ENCODE results near the gene CACTIN. TPM values are rescaled to one million over a fixed set of nuclear protein-coding genes. Genes with fewer than 3 reads are reported as not detected.

The CACTIN gene
- total and polyA plus RNA-seq, 2 experiments from 2014 or later = 6.9 to 29.1 TPM

GRCh38 chr19:3643674-3644313, 17.2 kb upstream of the CACTIN start:
- no peak for TF ChIP-seq EZH2 (IDR thresholded peaks at IDR 0.05; ENCODE audit: insufficient read depth, poor library complexity, severe bottlenecking)
- TF ChIP-seq EZH2phosphoT487 (IDR thresholded peaks at IDR 0.05; ENCODE audit: insufficient read depth, low read depth) = no peak
- 91 to 94% methylated on average over 26 of the region's 28 CpGs for WGBS, 2 experiments (ENCODE audit: low coverage in 1 of 2, low lambda C conversion rate in 2 of 2, missing lambda C conversion rate in 2 of 2)
- DNase-seq = no peak
- no peaks in the 10 kb centered on the region for H3F3A ChIP-seq (ENCODE audit: insufficient read depth)
- H2AFZ ChIP-seq = no peak overlapping the region
- H3K4me3 ChIP-seq = no peak overlapping the region
- no peaks in the 10 kb centered on the region for H3K4me1 ChIP-seq (ENCODE audit: insufficient read depth)
- H4K20me1 ChIP-seq (ENCODE audit: insufficient read depth) = no peaks in the 10 kb centered on the region
- no peak overlapping the region for H3K4me2 ChIP-seq (ENCODE audit: unreplicated experiment)
- in situ Hi-C loops (cut with MboI) = no loop called here
- no peaks in the 10 kb centered on the region for H3K27me3 ChIP-seq (replicated peaks; ENCODE audit: insufficient read depth)
- H3K9me3 ChIP-seq (ENCODE audit: low read depth) = no peaks in the 10 kb centered on the region
- H3K79me2 ChIP-seq (ENCODE audit: insufficient read depth) = no peaks in the 10 kb centered on the region
- H3K27ac ChIP-seq = no peak overlapping the region
- H3K36me3 ChIP-seq (ENCODE audit: low read depth) = no peaks in the 10 kb centered on the region
- H3K9ac ChIP-seq = no peak overlapping the region
- no peaks in the 10 kb centered on the region for H3K9me2 ChIP-seq (ENCODE audit: insufficient read depth)

DNA sequence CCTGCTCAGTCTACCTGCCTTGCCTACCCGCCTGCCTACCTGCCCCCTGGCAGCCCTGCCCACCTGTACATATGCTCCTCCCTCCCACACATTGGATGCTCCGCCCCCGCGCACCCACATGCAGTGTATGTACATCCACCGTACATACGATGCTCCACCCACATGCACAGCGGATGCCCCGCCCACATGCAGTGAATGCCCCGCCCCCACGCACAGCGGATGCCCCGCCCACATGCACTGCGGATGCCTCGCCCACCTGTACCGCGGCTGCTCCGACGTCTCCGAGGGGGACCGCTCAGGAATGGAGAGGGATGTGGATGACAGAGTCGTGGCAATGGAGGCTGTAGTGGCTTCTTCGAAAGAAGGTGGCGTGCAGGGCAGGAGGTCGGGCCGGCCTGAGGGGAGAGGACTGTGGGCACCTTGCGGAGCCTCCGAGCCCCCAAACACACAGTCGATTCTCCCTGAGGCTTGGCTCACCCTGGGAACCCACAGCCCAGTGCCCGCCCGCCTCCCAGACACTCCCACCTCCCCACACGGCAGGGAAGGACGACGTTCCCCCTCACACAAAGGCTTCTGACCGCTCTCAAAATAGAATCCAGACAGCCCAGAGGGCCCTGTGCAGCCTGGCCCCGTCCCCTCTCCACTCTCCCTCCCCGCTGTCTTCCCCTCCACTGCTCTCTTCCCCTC, 16.5 kb upstream of the CACTIN start:
- no peak for TF ChIP-seq EZH2phosphoT487 (IDR thresholded peaks at IDR 0.05; ENCODE audit: insufficient read depth, low read depth)
- no peak for TF ChIP-seq EZH2 (IDR thresholded peaks at IDR 0.05; ENCODE audit: insufficient read depth, poor library complexity, severe bottlenecking)
- Histone ChIP-seq H3F3A (ENCODE audit: insufficient read depth) (no peaks in the 10 kb centered on the region), H4K20me1 (ENCODE audit: insufficient read depth) (no peaks in the 10 kb centered on the region), H3K4me3 (no peak overlapping the region), H3K4me2 (ENCODE audit: unreplicated experiment) (no peak overlapping the region), H3K4me1 (ENCODE audit: insufficient read depth) (no peaks in the 10 kb centered on the region), H2AFZ (no peak overlapping the region), H3K9ac (no peak overlapping the region), H3K9me2 (ENCODE audit: insufficient read depth) (no peaks in the 10 kb centered on the region), H3K79me2 (ENCODE audit: insufficient read depth) (no peaks in the 10 kb centered on the region), H3K36me3 (ENCODE audit: low read depth) (no peaks in the 10 kb centered on the region), H3K9me3 (ENCODE audit: low read depth) (no peaks in the 10 kb centered on the region), H3K27ac (no peak overlapping the region), H3K27me3 (replicated peaks; ENCODE audit: insufficient read depth) (no peaks in the 10 kb centered on the region)
- in situ Hi-C loops (cut with MboI) = no loop called here
- 89 to 90% methylated on average over 18 to 36 of the region's 36 CpGs for WGBS, 2 experiments (ENCODE audit: low coverage in 1 of 2, low lambda C conversion rate in 2 of 2, missing lambda C conversion rate in 2 of 2)
- DNase-seq = peak; percentile 32

GRCh38 chr19:3642296-3642695, 15.7 kb upstream of the CACTIN start:
- Histone ChIP-seq H3K4me3 (no peak overlapping the region), H4K20me1 (ENCODE audit: insufficient read depth) (no peaks in the 10 kb centered on the region), H3K9me2 (ENCODE audit: insufficient read depth) (no peaks in the 10 kb centered on the region), H3K36me3 (ENCODE audit: low read depth) (no peaks in the 10 kb centered on the region), H3K9me3 (ENCODE audit: low read depth) (no peaks in the 10 kb centered on the region), H3K27me3 (replicated peaks; ENCODE audit: insufficient read depth) (no peaks in the 10 kb centered on the region), H3K9ac (no peak overlapping the region), H3K79me2 (ENCODE audit: insufficient read depth) (no peaks in the 10 kb centered on the region), H3K4me1 (ENCODE audit: insufficient read depth) (no peaks in the 10 kb centered on the region), H3K4me2 (ENCODE audit: unreplicated experiment) (no peak overlapping the region), H3K27ac (no peak overlapping the region), H3F3A (ENCODE audit: insufficient read depth) (no peaks in the 10 kb centered on the region), H2AFZ (no peak overlapping the region)
- no peak for DNase-seq
- WGBS, 2 experiments (ENCODE audit: low coverage in 1 of 2, low lambda C conversion rate in 2 of 2, missing lambda C conversion rate in 2 of 2) = 90 to 93% methylated on average over 17 of the region's 17 CpGs
- in situ Hi-C loops (cut with MboI) = no loop called here
- no peak for TF ChIP-seq EZH2 (IDR thresholded peaks at IDR 0.05; ENCODE audit: insufficient read depth, poor library complexity, severe bottlenecking)
- TF ChIP-seq EZH2phosphoT487 (IDR thresholded peaks at IDR 0.05; ENCODE audit: insufficient read depth, low read depth) = no peak

GRCh38 chr19:3641515-3642269, 15.1 kb upstream of the CACTIN start:
- Histone ChIP-seq H3K9me2 (ENCODE audit: insufficient read depth) (no peaks in the 10 kb centered on the region), H3K79me2 (ENCODE audit: insufficient read depth) (no peaks in the 10 kb centered on the region), H3K9ac (no peak overlapping the region), H4K20me1 (ENCODE audit: insufficient read depth) (no peaks in the 10 kb centered on the region), H3K4me2 (ENCODE audit: unreplicated experiment) (no peak overlapping the region), H3F3A (ENCODE audit: insufficient read depth) (no peaks in the 10 kb centered on the region), H3K27ac (no peak overlapping the region), H3K4me3 (no peak overlapping the region), H3K9me3 (ENCODE audit: low read depth) (no peaks in the 10 kb centered on the region), H3K27me3 (replicated peaks; ENCODE audit: insufficient read depth) (no peaks in the 10 kb centered on the region), H3K4me1 (ENCODE audit: insufficient read depth) (no peaks in the 10 kb centered on the region), H2AFZ (no peak overlapping the region), H3K36me3 (ENCODE audit: low read depth) (no peaks in the 10 kb centered on the region)
- 93 to 94% methylated on average over 28 of the region's 28 CpGs for WGBS, 2 experiments (ENCODE audit: low coverage in 1 of 2, low lambda C conversion rate in 2 of 2, missing lambda C conversion rate in 2 of 2)
- DNase-seq = no peak
- in situ Hi-C loops (cut with MboI) = no loop called here
- TF ChIP-seq EZH2 (IDR thresholded peaks at IDR 0.05; ENCODE audit: insufficient read depth, poor library complexity, severe bottlenecking) (no peak), EZH2phosphoT487 (IDR thresholded peaks at IDR 0.05; ENCODE audit: insufficient read depth, low read depth) (no peak)

Data from GM23248 (cell line).